A549 (cell line): Measurements from ENCODE around the gene NAP1L1.

Experiments used
- BHLHE40 ChIP-seq: IDR thresholded peaks from 2 replicates; pipeline ENCODE4 v1.6.1; 2012; ENCODE audit warnings: low read depth, low read length, inconsistent platforms
- CHD4 ChIP-seq: fragments of 200-600 bp; sonication (generic); IDR thresholded peaks from 2 replicates; pipeline ENCODE4 v1.6.1; 2016; ENCODE audit warnings: antibody characterized with exemption, mild to moderate bottlenecking, borderline replicate concordance
- CTCF ChIP-seq: fragments of >200 bp; sonication (Bioruptor Twin); formaldehyde crosslinking; IDR thresholded peaks from 3 replicates; pipeline ENCODE4 v1.5.1; 2016
- ELK1 ChIP-seq: fragments of 150-350 bp; IDR thresholded peaks from 2 replicates; pipeline ENCODE4 v1.6.1; 2014; ENCODE audit warnings: low read depth, mild to moderate bottlenecking, low read length
- EP300 ChIP-seq, 2 experiments: fragments of >200 bp; sonication (Bioruptor Twin); formaldehyde crosslinking; IDR thresholded peaks; 2 replicates in 1 of 2; 3 replicates in 1 of 2; pipeline ENCODE4 v1.6.1; 2016 to 2017
- HMGXB4 ChIP-seq: fragments of 250-450 bp; sonication (Bioruptor Pico); IDR thresholded peaks from 2 replicates; pipeline ENCODE4 v1.5.0; 2021; ENCODE audit warnings: mild to moderate bottlenecking, moderate library complexity, borderline replicate concordance
- JUNB ChIP-seq: fragments of >200 bp; sonication (Bioruptor Twin); formaldehyde crosslinking; IDR thresholded peaks from 2 replicates; pipeline ENCODE4 v1.6.1; 2016
- MAFK ChIP-seq: fragments of 450-650 bp; IDR thresholded peaks from 2 replicates; pipeline ENCODE4 v1.6.1; 2014; ENCODE audit not compliant: partially characterized antibody
- MAX ChIP-seq: IDR thresholded peaks from 2 replicates; pipeline ENCODE4 v1.6.1; 2012
- NR3C1 ChIP-seq: fragments of >200 bp; sonication (Bioruptor Twin); formaldehyde crosslinking; IDR thresholded peaks from 3 replicates; pipeline ENCODE4 v1.6.1; 2017
- POLR2A ChIP-seq: IDR thresholded peaks from 2 replicates; pipeline ENCODE4 v1.6.1; 2012; ENCODE audit warnings: mild to moderate bottlenecking, low read length
- POLR2AphosphoS2 ChIP-seq: conservative IDR thresholded peaks from 2 replicates; pipeline ENCODE4 v1.6.1; 2012; ENCODE audit warnings: low read length, improper control_type of control experiment, inconsistent platforms
- RAD21 ChIP-seq, 2 experiments: fragments of >200 bp in 1 of 2; sonication (Bioruptor Twin) in 1 of 2; formaldehyde crosslinking in 1 of 2; IDR thresholded peaks in 1 of 2; conservative IDR thresholded peaks in 1 of 2; 2 replicates in 1 of 2; 3 replicates in 1 of 2; pipeline ENCODE4 v1.6.1; 2012 to 2018; ENCODE audit warnings: inconsistent platforms in 1 of 2
- REST ChIP-seq: fragments of 200-600 bp; sonication (generic); IDR thresholded peaks from 2 replicates; pipeline ENCODE4 v1.6.1; 2016; ENCODE audit warnings: antibody characterized with exemption, mild to moderate bottlenecking, moderate library complexity

GRCh38 chr12:76023069-76023690, 61.3 kb downstream of the NAP1L1 start:
- no peak for TF ChIP-seq REST
- no peak for TF ChIP-seq CTCF
- no peak for TF ChIP-seq HMGXB4
- TF ChIP-seq POLR2AphosphoS2: peak; percentile 56; the same call in 1 of the 2 replicates
- no peak for TF ChIP-seq JUNB
- TF ChIP-seq POLR2A: no peak
- no peak for TF ChIP-seq RAD21 (conservative IDR thresholded peaks at IDR 0.05 in 1 of 2, IDR thresholded peaks at IDR 0.05 in 1 of 2)
- TF ChIP-seq MAFK: no peak
- TF ChIP-seq BHLHE40: no peak
- no peak for TF ChIP-seq MAX
- TF ChIP-seq EP300 (IDR thresholded peaks at IDR 0.05): no peak
- no peak for TF ChIP-seq ELK1
- no peak for TF ChIP-seq NR3C1
- no peak for TF ChIP-seq CHD4
